ENCODE measurements around the gene CDKAL1.
A peak's percentile ranks its signal among the peaks of the same experiment; 100 is the strongest.
"Not testable (repeated sequence)": the region's sequence is repeated elsewhere in the genome, so short reads cannot be mapped to it uniquely, and the experiment has no call there.

Gene CDKAL1

DNA sequence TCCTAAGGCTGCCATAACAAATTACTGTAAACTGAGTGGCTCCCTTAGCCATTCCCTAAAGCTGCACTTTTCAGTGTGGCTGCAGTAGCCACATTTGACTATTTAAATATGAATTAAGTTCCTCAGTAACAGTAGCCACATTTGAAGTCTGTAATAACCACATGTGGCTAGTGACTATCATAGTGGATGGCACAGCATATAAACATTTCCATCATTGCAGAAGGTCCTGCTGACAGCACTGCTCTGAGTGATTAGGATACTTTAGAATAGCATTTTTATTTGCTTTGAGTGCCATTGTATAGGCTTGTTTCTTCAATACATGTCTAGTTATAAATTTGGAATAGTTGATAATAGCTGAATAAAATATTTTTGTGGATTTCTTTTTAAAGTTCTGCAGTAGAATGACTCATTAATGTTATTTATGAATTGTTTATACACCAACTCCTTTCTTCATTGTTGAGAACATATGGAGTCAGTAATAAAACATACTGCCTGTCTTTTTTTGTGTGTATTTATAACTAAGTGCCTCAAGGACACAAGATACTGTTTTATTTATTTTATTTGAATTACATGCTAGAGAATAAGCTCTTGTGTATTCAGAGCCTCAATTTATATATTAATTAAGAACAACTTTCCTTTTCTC is 217.2 kb downstream of the CDKAL1 start:
- no peak for DNase-seq

DNA sequence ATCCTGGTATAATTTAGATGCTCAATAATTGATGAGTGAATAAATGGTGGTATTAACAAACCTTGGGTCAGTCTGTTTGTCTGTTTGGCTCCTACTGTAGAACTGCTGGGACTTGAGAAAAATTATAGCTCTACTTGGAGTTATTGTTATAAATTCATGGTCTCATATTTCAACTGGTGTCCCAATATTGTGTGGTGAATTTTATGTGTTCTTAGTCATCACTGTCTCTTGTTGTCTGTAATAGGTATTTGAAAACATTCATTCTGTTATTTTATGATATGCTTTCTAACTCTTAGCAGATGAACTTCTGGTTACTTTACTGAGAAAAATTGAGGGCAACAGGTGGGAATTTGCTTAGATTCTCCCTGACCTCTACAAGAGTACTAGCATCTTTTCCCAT is 221.4 kb downstream of the CDKAL1 start:
- no peak for DNase-seq

DNA sequence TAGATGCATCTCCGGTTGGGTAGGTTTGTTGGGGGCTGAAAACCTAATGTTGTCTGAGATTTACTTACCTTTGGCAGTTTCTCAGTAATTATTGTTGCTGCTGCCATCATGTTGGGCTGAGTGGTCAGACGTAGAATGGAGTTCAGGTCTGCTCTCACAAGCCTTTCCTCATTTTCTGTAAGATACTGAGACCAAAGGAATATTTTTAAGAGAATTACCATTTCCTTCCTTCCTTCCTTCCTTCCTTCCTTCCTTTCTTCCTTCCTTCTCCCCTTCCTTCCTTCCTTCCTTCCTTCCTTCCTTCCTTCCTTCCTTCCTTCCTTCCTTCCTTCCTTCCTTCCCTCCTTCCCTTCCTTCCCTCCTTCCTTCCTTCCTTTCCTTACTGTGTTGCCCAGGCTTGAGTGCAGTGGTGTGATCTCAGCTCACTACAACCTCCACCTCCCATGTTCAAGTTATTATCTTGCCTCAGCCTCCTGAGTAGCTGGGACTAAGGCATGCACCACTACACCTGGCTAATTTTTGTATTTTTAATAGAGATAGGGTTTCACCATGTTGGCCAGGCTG is 222.4 kb downstream of the CDKAL1 start:
- not testable (repeated sequence) for DNase-seq

DNA sequence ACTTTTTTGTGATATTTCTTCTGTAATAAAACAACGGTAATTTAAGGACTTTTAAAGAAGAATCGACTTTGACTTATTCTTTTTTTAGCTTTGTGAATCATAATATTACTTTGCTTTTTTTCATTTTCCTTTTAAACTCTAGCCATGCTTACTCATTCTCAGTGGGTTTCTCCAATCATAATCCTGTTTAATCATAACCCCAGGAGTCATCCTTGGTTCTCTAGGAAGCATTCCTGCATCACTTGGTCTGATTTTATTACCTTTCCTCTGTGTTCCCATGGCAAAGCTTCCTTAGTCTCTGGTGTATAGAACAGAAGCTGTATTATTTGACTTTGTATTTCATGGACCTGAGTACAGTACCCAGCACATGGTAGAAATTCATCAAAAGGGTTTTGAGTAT is 223.5 kb downstream of the CDKAL1 start:
- no peak for DNase-seq

GRCh38 chr6:20763296-20763695 is 229.0 kb downstream of the CDKAL1 start:
- DNase-seq: no peak

GRCh38 chr6:20769631-20770030 is 235.4 kb downstream of the CDKAL1 start:
- no peak for DNase-seq

DNA sequence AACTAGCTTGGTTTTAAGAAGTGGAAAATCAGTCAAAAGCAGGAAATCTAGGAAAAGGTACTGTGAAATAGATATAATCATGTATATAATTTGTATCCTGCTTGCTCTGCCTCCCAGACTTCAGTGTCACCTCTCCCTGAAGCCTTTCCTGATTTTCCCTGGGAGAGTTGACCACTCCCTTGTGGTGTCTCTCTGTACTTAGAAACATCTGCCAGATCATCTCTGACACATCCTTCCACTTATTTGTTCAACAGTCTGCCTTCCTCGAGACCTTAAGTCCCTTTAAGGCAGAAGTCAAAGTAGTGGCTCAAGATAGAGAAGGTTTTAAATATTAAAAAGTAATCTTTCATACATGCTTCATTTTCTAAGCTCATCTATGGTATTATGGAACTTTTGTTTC is 236.5 kb downstream of the CDKAL1 start:
- DNase-seq: no peak

GRCh38 chr6:20771409-20771808 is 237.2 kb downstream of the CDKAL1 start:
- DNase-seq: no peak

- no peak for DNase-seq
Measured at GRCh38 chr6:20773822-20774221, 239.6 kb downstream of the CDKAL1 start.

DNA sequence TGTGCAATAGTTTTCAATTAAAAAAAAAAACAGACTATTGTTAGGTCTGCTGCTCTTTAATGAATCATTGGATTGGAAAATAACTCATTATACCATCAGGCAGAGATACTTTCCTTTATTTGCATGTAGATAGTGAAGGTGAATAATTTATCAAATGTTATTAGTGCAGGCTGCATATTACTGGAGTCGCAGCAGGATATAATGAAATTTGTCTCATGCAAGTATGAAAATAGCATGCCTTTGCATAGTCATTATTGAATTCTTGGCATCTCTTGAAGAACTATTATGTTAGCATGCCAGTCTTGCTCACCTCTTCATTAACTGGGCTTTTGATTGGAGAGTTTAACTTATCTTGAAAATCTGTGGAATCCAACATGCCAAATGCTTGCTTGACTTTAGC is 241.7 kb downstream of the CDKAL1 start:
- DNase-seq: no peak

DNA sequence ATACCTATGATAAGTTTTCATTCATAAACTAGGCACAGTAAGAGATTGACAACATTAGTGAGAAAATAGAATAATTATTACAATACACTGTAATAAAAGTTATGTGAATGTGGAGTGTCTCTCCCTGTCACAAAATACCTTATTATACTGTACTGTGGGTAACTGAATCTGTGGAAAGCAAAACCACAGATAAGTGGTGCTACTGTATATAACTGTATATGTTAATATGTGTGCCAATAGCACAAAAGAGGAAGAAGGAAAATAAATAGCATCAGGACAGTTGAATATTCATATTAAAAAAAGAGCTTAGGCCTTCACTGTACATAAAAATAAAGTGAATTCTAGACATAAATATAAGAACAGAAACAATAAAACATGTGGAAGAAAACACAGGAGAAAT is 243.5 kb downstream of the CDKAL1 start:
- no peak for DNase-seq

DNA sequence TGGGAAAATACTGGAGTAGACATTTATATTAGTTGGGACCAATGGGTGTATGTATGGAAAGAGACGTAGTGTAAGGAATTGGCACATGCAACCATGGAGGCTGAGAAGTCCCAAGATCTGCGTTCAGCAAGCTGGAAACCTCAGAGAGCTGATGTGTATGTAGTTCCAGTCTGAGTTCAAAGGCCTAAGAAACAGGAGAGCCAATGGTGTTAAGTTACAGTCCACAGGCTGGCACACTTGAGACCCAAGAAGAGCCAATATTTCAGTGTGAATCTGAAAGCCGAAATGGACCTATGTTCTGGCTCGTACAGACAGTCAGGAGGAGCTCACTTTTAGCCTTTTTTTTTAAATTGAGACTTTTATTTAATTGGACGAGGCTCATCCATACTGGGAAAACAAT is 244.2 kb downstream of the CDKAL1 start:
- DNase-seq: peak; percentile 44

DNA sequence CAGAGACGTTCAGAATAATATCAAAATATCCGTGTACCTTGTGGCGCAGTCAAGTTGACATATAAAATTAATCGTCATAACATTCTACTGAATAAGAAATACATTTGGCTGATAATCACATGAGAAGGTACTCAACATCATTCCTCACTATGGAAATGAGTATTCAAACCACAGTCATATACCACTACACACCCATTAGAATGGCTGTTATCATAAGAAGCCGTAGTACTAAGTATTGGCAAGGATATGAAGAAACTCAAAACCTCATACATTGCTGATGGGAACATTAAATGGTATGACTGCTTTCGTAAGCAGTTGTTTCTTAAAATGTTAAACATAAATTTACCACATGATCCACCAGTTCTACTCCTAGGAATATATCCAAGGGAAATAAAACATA is 244.7 kb downstream of the CDKAL1 start:
- DNase-seq: no peak

DNA sequence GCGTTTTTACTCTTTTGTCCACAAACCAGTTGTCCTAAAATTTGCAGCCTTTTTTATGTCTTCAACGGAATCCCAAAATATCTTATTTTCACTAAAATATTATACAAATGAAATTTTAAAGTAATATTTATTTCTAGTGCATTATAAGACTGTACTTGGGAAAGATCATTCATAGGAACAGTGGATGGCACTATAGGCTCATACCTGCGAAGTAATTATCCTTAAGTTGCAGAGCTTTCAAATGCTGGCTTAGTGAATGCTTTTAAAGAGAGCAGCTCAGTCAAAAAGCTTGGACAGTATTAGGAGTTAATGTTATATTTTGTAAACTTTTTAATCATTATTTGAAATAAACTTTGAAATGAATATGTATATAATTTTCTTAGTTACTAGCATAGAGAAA is 254.9 kb downstream of the CDKAL1 start:
- DNase-seq: no peak

DNA sequence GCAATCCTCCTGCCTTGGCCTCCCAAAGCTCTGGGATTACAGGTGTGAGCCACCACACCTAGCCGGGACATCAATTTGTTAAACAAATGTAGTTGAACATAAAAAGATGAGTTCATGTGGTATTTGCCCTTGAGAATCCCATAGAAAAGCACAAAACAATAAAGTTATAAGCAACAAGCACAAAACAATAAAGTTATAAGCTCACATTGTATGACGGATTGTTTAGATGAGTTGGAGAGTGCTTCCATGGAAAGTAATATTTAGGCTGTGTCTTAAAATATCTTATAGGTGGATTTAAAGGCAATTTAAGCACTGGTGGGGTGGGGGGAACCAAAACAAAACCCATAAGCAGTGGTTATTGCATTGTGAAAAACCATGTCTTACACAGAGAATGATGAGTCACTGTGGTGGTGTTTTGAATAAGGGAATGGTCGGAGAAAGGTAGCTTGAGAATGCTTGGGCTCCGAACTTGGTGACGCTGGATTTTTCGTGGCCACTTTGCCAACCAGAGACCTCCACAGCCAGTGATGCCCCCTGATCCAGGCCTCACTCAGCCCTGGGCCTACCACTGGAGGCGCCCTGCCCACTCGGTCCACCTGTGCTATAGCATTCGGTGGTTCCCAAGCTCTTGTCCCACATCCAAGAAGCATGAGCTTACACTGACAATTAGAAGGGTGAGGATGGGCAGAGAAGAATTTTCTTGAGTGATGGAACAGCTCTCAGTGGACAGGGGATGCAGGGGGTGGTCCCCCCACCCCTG is 256.0 kb downstream of the CDKAL1 start:
- DNase-seq: no peak

DNA sequence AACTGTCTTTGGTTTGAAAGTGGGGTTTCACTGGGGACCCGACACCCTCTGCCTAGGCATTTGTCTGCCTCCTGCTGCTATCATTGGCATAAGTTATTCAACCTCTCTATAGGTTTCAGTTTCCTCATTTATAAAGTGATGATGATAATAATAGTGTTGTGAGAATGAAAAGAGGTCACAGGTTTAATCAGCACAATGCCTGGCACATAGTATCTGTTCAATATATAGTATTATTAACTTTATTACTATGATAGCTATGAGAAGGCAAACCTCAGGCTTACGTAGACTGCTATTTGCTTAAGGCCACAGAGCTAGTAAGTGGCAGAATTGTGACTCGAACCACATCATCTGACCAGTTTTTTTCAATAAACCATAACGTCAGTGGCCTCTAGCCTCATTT is 256.8 kb downstream of the CDKAL1 start:
- no peak for DNase-seq

DNA sequence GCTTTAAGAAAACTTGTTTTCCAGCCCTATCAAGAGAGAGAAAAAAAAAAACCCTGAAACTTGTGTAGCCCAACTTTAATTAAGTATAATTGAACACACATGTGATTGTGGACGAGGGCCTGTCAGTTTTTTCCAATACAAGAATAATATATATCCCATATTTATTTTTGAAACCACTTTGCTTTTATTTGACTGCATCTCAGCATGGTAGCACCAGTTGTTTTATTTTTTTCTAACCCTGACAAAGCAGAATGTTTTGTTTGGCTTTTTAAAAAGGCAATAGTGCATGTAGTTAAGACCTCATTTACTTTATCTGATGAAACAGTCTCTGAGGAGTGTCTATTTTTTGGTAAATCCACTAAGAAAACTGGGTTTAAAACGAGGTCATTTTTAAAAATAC is 257.7 kb downstream of the CDKAL1 start:
- no peak for DNase-seq

DNA sequence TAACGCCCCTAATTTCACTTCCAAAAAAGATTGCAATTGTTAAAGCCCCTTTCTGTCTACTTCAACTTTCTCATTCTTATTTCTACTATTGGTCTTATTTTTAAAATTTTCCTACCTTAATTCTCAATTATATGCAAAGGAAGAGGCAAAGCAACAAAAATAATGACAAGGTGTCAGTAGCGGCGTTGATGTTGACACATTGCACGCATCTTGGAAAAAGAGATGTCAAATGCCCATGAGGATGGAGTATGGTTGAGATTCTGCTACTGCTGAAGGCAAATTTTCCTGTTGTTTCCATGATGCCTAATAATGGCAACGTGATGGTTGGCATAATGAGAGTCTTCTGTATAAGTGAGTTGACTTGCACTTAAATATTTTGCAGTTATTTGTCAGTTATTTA is 258.9 kb downstream of the CDKAL1 start:
- DNase-seq: no peak

GRCh38 chr6:20797597-20797996 is 263.3 kb downstream of the CDKAL1 start:
- DNase-seq: no peak

DNA sequence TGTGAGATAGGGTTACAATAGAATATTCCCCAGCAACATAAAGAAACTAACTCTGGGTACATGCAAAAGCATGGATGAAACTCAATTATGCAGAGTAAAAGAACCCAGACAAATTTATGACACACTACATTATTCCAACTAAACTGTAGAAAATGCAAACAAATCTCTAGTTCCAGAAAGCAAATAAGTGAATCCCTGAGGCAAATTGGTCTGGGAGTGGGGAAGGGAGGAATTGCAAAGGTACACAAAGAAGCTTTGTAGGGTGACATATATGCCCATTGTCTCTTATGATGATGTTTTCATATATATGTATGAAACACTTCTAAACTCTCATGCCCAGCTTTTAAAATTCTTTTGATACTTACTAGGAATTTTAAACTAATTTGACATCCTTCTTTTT is 266.0 kb downstream of the CDKAL1 start:
- DNase-seq: no peak

DNA sequence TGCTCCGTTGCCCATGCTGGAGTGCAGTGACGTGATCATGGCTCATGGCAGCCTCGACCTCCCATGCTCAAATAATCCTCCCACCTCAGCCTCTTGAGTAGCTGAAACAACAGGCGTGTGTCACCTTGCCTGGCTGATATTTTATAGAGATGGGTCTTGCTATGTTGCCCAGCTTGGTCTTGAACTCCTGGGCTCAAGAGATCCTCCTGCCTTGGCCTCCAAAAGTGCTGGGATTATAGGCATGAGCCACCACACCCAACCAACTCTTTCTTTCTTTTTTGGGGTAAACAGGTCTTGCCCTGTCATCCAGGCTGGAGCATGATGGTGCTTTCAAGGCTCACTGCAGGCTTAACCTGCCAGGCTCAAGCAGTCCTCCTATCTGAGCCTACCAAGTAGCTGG is 266.4 kb downstream of the CDKAL1 start:
- DNase-seq: no peak

- DNase-seq: no peak
Measured at GRCh38 chr6:20801595-20801994, 267.3 kb downstream of the CDKAL1 start.

DNA sequence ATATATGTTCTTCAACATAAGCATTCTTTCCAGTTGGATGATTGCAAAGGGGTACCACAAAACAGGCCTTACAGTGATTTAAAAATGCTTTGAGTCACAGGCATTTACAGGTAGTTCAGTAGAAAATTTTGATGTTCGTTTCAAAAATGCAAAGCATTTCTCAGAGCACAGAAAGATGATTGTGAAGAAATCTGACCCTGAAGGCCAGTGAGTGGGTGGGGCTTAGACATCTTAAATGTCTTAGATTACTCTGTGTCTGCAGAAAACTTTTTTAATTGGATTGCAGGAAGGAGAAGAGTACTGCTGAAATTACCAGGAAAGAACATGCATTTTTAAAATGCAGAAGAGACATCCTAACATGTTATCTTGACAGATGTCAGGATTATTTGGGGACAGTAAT is 268.3 kb downstream of the CDKAL1 start:
- DNase-seq: no peak

DNA sequence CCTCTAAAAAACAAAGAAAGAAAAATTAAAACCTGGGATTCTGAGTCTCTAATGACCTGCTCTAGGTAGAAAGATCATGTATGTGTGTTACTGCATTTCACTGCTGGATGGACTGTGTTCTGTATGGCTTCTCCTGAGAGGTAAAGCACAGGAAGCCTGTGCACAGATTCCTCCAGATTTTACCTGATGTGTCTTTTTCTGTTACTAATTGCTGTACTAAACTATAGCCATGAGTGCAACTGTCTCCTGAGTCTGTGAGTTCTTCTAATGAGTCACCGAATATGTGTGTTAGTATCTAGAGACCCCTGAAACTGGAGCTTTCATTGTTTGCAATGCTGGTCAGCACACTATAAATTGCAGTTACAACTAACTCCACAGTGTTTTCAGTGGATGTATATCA is 270.8 kb downstream of the CDKAL1 start:
- DNase-seq: no peak

DNA sequence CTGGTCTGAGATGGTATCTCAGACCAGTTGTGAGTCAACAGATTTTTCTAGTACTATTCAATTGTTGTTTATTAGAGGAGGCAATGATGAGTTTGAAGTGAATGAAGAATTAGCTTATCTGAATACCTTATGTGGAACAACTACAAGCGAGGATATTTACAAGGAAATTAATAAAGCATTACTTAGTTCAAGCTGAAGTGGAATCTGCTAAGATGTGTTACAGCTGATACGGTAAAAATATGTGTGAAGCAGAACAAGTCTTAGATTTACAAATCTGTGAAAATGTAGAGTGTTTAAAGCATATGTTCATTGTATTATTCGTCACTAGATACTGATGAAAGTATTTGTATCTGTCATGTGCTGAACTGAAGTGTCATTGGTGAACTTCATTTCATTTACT is 272.4 kb downstream of the CDKAL1 start:
- no peak for DNase-seq

Measured in NCI-H510A treated with DMSO at 0.1 percent for 48 hours (cell line).